GM19324 (cell line): ENCODE measurements around the gene KIAA0232.

Experiments
- ATAC-seq: cut with Tn5 transposase; IDR thresholded peaks from one replicate; pipeline ENCODE4 v1.9.1; 2021; ENCODE audit warnings: mild to moderate bottlenecking, moderate library complexity; ENCODE audit not compliant: unreplicated experiment, low FRiP score

KIAA0232 gene

DNA sequence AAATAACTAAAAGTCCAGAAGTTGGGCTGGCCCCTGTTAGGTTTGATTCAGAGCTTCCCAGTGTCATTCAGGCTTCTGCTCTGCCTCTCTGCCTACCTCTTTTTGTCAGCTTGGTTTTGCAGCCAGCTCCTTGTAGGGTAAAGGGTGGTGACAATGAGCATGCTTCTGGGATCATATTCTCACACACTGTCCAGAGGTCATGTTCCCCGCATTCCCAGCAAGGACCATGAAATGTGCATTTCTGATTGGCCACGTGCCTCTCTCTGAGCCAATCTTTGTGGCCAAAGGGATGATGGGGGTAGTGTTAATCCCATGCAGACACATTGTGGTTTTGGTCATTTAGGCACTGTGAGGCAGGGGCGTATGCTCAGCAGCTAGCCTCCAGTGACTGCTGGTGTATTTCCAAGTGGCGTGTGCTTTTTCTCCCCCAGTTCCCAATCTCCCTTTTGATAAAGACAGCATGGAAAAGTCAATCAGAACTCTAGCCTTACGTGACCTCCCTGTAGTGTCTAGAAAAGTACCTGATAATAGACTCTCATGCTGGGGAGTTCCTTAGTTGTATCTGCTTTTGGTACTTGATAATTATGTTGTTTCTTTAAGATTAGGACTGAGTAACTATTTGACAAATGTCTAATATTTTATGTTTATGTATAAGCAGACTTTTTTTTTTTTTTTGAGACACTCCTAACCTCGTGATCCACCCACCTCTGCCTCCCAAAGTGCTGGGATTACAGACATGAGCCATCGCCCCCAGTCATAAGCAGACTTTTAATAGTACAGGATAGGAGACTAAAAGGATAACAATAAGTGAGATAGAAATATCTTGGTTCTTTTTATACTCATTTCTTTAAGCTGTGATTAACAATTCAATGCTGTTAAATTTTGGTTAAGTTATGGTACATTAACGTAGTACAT, 57.8 kb downstream of the KIAA0232 start:
- no peak for ATAC-seq

- ATAC-seq, result no peak
These were observed 62.5 kb downstream of the KIAA0232 start for GRCh38 chr4:6845027-6845426.

GRCh38 chr4:6845574-6845973, 63.0 kb downstream of the KIAA0232 start:
- no peak for ATAC-seq

- no peak for ATAC-seq
These were observed 64.7 kb downstream of the KIAA0232 start for GRCh38 chr4:6847178-6847577.

- no peak for ATAC-seq
These were observed 66.3 kb downstream of the KIAA0232 start for GRCh38 chr4:6848717-6849305.

GRCh38 chr4:6849691-6850090, 67.2 kb downstream of the KIAA0232 start:
- ATAC-seq, result no peak

DNA sequence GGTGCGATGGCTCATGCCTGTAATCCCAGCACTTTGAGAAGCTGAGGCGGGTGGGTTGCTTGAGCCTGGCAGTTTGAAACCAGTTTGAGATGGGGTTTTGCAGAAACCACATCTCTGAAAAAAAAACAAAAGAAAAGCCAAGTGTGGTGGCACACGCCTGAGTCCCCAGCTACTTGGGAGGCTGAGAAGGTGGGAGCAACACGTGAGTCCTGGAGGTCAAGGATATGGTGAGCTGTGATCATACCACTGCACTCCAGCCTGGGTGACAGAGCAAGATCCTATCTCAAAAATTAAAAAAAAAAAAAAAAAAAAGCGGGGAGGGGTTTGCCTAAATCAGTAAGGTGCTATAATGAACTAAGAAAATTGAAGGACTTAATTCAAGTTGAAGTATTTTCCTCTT, 68.9 kb downstream of the KIAA0232 start:
- ATAC-seq, result no peak

GRCh38 chr4:6851962-6852361, 69.4 kb downstream of the KIAA0232 start:
- ATAC-seq, result no peak

GRCh38 chr4:6852582-6852981, 70.1 kb downstream of the KIAA0232 start:
- no peak for ATAC-seq

DNA sequence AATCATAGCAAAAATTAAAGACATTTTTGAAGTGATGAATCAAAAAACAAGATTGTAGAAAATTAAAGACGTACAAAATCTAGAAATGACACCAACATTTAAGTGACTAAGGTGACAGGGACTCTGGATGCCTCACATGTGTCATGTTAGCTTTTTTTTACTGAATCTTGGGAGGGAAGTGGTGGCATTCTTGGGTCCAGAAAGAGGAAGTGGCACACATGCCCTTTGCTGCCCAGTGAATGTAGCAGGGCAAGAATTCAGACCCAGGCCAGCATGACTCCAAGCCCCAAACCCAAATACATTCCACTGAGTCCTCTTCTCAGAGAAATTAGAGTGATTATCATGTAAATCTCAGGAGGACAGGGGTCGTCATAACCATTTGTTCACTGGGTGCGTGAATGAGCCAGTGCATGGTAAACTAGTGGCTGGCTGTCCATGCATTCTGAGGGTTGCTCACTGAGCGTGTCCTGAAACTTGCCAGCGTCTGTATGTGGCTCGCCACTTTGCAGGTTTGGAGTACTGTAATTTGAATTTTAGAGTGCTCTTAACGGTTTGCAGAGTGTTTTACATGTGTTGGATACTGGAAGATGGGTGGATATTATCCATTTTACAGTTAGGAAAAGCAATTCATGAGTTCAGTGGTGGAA, 71.7 kb downstream of the KIAA0232 start:
- no peak for ATAC-seq

- ATAC-seq, result peak; percentile 88
These were observed 73.3 kb downstream of the KIAA0232 start for GRCh38 chr4:6855692-6856297.

DNA sequence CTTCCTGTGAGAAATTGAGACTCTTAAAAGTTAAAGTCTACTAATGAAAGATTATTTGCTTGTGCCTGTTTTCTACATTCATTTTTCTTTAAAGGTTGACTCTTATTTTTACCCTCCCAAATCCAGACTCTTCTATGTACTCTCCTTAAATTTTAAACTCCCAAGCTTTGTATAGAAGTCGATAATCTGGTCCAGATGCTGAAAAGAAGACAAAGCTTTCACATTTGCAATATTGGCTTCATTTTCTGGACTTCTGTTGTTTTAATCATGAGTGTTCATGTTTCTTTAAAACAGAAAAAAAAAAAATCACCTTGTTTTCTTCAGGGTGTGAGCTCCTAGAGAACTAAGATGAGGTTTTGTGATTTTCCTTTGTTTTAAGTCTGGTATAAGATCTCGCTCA, 73.9 kb downstream of the KIAA0232 start:
- ATAC-seq, result no peak

- no peak for ATAC-seq
These were observed 74.7 kb downstream of the KIAA0232 start for GRCh38 chr4:6857009-6857882.

DNA sequence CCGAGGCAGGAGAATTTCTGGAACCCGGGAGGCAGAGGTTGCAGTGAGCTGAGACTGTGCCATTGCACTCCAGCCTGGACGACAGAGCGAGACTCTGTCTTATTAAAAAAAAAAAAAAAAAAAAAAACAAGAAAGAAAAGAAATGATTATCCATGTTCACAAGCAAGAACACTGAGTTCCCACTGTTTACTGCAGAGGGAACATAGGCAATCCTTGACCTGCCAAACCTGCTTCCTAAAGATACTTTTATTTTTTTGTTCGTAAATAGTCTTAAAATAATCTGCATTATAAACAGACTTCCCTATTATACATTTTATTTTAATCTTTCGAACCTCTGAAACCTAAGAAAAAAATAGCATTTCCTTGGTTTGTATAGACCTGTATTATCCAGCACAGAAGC, 76.5 kb downstream of the KIAA0232 start:
- ATAC-seq, result no peak

- ATAC-seq, result no peak
These were observed 77.0 kb downstream of the KIAA0232 start for GRCh38 chr4:6859543-6859942.

GRCh38 chr4:6868386-6868785, 85.9 kb downstream of the KIAA0232 start:
- no peak for ATAC-seq

DNA sequence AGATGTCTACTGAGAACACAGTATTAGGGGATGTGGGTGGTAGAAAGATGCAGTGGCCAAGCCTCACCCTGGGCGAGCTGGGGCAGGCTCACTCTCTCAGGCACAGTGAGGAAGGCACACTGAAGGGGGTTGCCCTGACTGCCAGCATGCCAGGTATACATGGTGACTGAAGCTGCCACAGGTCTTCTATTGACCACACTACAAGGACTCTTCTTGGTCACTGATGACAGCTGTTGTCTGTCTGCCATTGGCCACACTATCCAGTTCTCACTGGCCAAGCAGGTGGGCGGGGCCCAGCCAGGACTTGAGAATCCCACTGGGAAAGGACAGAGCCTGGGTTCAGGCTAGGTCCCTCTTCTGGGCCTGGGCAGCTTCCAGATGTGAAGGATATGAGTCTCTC, 87.4 kb downstream of the KIAA0232 start:
- no peak for ATAC-seq

DNA sequence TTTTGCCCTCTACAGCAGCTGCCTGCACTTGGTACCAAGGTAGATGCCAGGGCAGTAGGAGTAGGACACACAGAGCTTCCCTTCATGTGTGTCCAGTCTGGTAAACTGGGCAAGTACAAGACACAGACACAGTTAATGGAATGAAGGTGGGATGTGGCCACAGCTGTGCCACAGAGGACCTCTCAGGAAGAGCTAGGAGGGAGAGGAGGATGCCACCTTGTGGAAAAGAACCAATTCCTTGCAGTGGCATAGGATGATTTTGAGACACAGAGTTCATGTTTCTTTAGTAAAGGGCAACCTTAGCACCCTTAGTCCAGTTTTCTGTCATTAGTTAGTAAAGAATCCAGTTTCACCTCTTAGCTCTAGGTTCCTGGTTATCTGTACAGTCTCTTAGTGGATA, 90.8 kb downstream of the KIAA0232 start:
- ATAC-seq, result no peak

- no peak for ATAC-seq
These were observed 91.4 kb downstream of the KIAA0232 start for GRCh38 chr4:6873792-6874461.

GRCh38 chr4:6874981-6875380, 92.5 kb downstream of the KIAA0232 start:
- no peak for ATAC-seq
